ENCODE results near the gene ACBD4. TPM values are rescaled to one million over a fixed set of nuclear protein-coding genes. Genes with fewer than 3 reads are reported as not detected.
A peak's percentile ranks its signal among the peaks of the same experiment; 100 is the strongest.

Gene ACBD4
- total and polyA plus RNA-seq, 2 of the 13 experiments (the other 11 are each of a cell fraction or from before 2014, with no cell fraction given), result 16.1 to 26.9 TPM

- TF ChIP-seq ZFP41 (CRISPR knock-in tag; IDR thresholded peaks at IDR 0.05; ENCODE audit: borderline replicate concordance), result peak; percentile 34; the same call in 1 of the 2 replicates
- TF ChIP-seq SP4 (CRISPR knock-in tag; IDR thresholded peaks at IDR 0.05), result no peak; the same call in 1 of the 2 replicates
- TF ChIP-seq BORCS8-MEF2B (CRISPR knock-in tag; IDR thresholded peaks at IDR 0.05), result no peak
- peak; percentile 58 for TF ChIP-seq MEF2D (CRISPR knock-in tag; IDR thresholded peaks at IDR 0.05)
- TF ChIP-seq NCOA2 (CRISPR knock-in tag; IDR thresholded peaks at IDR 0.05), result no peak
- no peak for TF ChIP-seq ZNF552 (CRISPR knock-in tag; IDR thresholded peaks at IDR 0.05; ENCODE audit: borderline replicate concordance)
- no peak for TF ChIP-seq ZNF775 (CRISPR knock-in tag; IDR thresholded peaks at IDR 0.05; ENCODE audit: borderline replicate concordance)
- TF ChIP-seq ZNF333 (CRISPR knock-in tag; IDR thresholded peaks at IDR 0.05; ENCODE audit: borderline replicate concordance), result no peak
- TF ChIP-seq, protein P1, sequence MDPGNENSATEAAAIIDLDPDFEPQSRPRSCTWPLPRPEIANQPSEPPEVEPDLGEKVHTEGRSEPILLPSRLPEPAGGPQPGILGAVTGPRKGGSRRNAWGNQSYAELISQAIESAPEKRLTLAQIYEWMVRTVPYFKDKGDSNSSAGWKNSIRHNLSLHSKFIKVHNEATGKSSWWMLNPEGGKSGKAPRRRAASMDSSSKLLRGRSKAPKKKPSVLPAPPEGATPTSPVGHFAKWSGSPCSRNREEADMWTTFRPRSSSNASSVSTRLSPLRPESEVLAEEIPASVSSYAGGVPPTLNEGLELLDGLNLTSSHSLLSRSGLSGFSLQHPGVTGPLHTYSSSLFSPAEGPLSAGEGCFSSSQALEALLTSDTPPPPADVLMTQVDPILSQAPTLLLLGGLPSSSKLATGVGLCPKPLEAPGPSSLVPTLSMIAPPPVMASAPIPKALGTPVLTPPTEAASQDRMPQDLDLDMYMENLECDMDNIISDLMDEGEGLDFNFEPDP (CRISPR knock-in tag; conservative IDR thresholded peaks at IDR 0.05), result no peak
- TF ChIP-seq ZXDC (CRISPR knock-in tag; IDR thresholded peaks at IDR 0.05), result no peak
- TF ChIP-seq REST (IDR thresholded peaks at IDR 0.05; ENCODE audit: borderline replicate concordance in 1 of 2, low read depth in 1 of 2, low read length in 2 of 2), result no peak
- TF ChIP-seq PTBP1 (IDR thresholded peaks at IDR 0.05; ENCODE audit: low read depth, low read length, poor library complexity, severe bottlenecking), result peak; percentile 96
- TF ChIP-seq, protein P2, sequence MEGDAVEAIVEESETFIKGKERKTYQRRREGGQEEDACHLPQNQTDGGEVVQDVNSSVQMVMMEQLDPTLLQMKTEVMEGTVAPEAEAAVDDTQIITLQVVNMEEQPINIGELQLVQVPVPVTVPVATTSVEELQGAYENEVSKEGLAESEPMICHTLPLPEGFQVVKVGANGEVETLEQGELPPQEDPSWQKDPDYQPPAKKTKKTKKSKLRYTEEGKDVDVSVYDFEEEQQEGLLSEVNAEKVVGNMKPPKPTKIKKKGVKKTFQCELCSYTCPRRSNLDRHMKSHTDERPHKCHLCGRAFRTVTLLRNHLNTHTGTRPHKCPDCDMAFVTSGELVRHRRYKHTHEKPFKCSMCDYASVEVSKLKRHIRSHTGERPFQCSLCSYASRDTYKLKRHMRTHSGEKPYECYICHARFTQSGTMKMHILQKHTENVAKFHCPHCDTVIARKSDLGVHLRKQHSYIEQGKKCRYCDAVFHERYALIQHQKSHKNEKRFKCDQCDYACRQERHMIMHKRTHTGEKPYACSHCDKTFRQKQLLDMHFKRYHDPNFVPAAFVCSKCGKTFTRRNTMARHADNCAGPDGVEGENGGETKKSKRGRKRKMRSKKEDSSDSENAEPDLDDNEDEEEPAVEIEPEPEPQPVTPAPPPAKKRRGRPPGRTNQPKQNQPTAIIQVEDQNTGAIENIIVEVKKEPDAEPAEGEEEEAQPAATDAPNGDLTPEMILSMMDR (CRISPR knock-in tag; IDR thresholded peaks at IDR 0.05), result peak; percentile 91
- TF ChIP-seq ZNF354B (CRISPR knock-in tag; IDR thresholded peaks at IDR 0.05), result no peak
- TF ChIP-seq SMARCE1 (IDR thresholded peaks at IDR 0.05; ENCODE audit: borderline replicate concordance), result no peak
- no peak; the same call in 1 of the 2 replicates for TF ChIP-seq HOXA5 (CRISPR knock-in tag; IDR thresholded peaks at IDR 0.05)
- TF ChIP-seq FOSL1 (CRISPR knock-in tag; IDR thresholded peaks at IDR 0.05; ENCODE audit: borderline replicate concordance), result 0 out of 2 replicates have a peak, but pooled peaks have one; percentile 11
- TF ChIP-seq ZNF674 (CRISPR knock-in tag; IDR thresholded peaks at IDR 0.05; ENCODE audit: low read depth), result peak; percentile 86; the same call in 1 of the 2 replicates
- TF ChIP-seq ZNF598 (CRISPR knock-in tag; IDR thresholded peaks at IDR 0.05; ENCODE audit: borderline replicate concordance), result peak; percentile 32; the same call in 1 of the 2 replicates
These were observed 2.7 kb upstream of the ACBD4 start (continued) for GRCh38 chr17:45132572-45133463.
